ENCODE results near the gene PCYT2.

DNA sequence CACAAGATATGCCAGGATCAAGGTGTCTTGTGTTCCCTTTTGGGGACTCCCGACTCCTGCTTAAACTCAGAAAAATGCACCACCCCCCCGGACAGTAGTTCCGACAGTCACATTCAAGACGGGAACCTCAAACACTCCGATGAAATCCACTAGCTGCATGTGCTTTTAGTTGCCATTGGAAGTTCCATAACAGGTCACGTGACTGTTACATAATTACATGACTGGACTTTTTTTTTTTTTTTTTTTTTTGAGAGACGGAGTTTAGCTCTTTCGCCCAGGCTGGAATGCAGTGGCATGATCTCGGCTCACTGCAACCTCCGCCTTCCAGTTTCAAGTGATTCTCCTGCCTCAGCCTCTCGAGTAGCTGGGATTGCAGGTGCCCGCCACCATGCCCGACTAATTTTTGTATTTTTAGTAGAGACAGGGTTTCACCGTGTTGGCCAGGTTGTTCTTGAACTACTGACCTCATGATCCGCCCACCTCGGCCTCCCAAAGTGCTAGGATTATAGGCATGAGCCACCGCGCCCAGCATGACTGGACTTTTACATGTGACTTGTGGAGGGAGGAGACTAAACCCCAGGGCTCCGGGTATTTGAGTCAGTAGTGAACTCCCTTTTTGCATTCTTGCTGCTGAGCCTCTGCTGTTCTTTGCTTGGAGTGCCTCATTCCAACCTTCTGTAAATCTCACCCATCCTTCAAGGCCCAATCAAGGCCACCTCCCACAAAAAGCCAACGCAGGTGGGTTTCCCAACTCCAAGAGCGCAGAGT, 5.2 kb upstream of the PCYT2 start:
- TF ChIP-seq, protein P1, sequence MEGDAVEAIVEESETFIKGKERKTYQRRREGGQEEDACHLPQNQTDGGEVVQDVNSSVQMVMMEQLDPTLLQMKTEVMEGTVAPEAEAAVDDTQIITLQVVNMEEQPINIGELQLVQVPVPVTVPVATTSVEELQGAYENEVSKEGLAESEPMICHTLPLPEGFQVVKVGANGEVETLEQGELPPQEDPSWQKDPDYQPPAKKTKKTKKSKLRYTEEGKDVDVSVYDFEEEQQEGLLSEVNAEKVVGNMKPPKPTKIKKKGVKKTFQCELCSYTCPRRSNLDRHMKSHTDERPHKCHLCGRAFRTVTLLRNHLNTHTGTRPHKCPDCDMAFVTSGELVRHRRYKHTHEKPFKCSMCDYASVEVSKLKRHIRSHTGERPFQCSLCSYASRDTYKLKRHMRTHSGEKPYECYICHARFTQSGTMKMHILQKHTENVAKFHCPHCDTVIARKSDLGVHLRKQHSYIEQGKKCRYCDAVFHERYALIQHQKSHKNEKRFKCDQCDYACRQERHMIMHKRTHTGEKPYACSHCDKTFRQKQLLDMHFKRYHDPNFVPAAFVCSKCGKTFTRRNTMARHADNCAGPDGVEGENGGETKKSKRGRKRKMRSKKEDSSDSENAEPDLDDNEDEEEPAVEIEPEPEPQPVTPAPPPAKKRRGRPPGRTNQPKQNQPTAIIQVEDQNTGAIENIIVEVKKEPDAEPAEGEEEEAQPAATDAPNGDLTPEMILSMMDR (IDR thresholded peaks at IDR 0.05; ENCODE audit: extremely low read depth in 1 of 2, insufficient read depth in 1 of 2, low read depth in 1 of 2, low read length in 2 of 2), result no peak
- TF ChIP-seq MYC (IDR thresholded peaks at IDR 0.05; ENCODE audit: low read depth, low read length) (no peak), JUN (IDR thresholded peaks at IDR 0.05; ENCODE audit: borderline replicate concordance, insufficient read depth, insufficient read length, low read depth) (no peak), POLR2A (IDR thresholded peaks at IDR 0.05; ENCODE audit: low read depth, low read length) (no peak), GATA2 (IDR thresholded peaks at IDR 0.05; ENCODE audit: insufficient read depth, insufficient read length, low read depth, low read length) (no peak), EZH2 (IDR thresholded peaks at IDR 0.05; ENCODE audit: borderline replicate concordance, low read depth, low read length, severe bottlenecking) (no peak), POLR2AphosphoS5 (IDR thresholded peaks at IDR 0.05; ENCODE audit: insufficient read depth, low read depth, low read length) (no peak), FOS (IDR thresholded peaks at IDR 0.05; ENCODE audit: borderline replicate concordance, insufficient read depth, low read length) (no peak)
- TF ChIP-seq, protein P2, sequence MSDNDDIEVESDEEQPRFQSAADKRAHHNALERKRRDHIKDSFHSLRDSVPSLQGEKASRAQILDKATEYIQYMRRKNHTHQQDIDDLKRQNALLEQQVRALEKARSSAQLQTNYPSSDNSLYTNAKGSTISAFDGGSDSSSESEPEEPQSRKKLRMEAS (IDR thresholded peaks at IDR 0.05; ENCODE audit: insufficient read depth, insufficient read length), result no peak

All from endothelial cell of umbilical vein (primary cell).